DMS153 (cell line): Measurements from ENCODE around the gene IRF8.
"Not testable (repeated sequence)": the region's sequence is repeated elsewhere in the genome, so short reads cannot be mapped to it uniquely, and the experiment has no call there.

ENCODE experiments used
- DNase-seq: peaks from one replicate; lab custom pipeline; 2025; lab: John Stamatoyannopoulos, UW

Gene IRF8

GRCh38 chr16:85898521-85899442 lies at the start of gene IRF8:
Gene IRF8, plus strand, starts transcription at chr16:85899162. Its CDS starts 3,854 bp downstream, at chr16:85903016.
- no peak for DNase-seq

GRCh38 chr16:85849388-85849787 lies 49.6 kb upstream of the IRF8 start:
- DNase-seq = no peak

GRCh38 chr16:85850344-85850880 lies 48.5 kb upstream of the IRF8 start:
- DNase-seq = no peak

GRCh38 chr16:85851034-85851785 lies 47.8 kb upstream of the IRF8 start:
- DNase-seq = no peak

GRCh38 chr16:85853547-85854545 lies 45.1 kb upstream of the IRF8 start:
- DNase-seq = no peak

GRCh38 chr16:85854935-85855334 lies 44.0 kb upstream of the IRF8 start:
- no peak for DNase-seq

- DNase-seq = no peak
Measured at GRCh38 chr16:85856079-85856478, 42.9 kb upstream of the IRF8 start.

- no peak for DNase-seq
Measured at GRCh38 chr16:85856585-85856984, 42.4 kb upstream of the IRF8 start.

GRCh38 chr16:85857406-85857805 lies 41.6 kb upstream of the IRF8 start:
- DNase-seq = no peak

GRCh38 chr16:85858571-85858970 lies 40.4 kb upstream of the IRF8 start:
- not testable (repeated sequence) for DNase-seq

- DNase-seq = no peak
Measured at GRCh38 chr16:85858984-85859817, 39.8 kb upstream of the IRF8 start.

GRCh38 chr16:85859818-85860125 lies 39.2 kb upstream of the IRF8 start:
- no peak for DNase-seq

GRCh38 chr16:85860413-85861094 lies 38.4 kb upstream of the IRF8 start:
- DNase-seq = no peak

GRCh38 chr16:85861095-85861825 lies 37.7 kb upstream of the IRF8 start:
- no peak for DNase-seq

- no peak for DNase-seq
Measured at GRCh38 chr16:85862476-85863383, 36.2 kb upstream of the IRF8 start.

- no peak for DNase-seq
Measured at GRCh38 chr16:85863384-85863774, 35.6 kb upstream of the IRF8 start.

GRCh38 chr16:85864965-85865364 lies 34.0 kb upstream of the IRF8 start:
- no peak for DNase-seq

GRCh38 chr16:85867189-85867588 lies 31.8 kb upstream of the IRF8 start:
- no peak for DNase-seq
